Neural progenitor cell (in vitro differentiated cells): Measurements from ENCODE around the gene HABP4. TPM values are rescaled to one million over a fixed set of nuclear protein-coding genes. Genes with fewer than 3 reads are reported as not detected.

Experiments used
- DNase-seq: peaks from one replicate; pipeline ENCODE4 v3.0.0-alpha.2; 2016; ENCODE audit warnings: low spot score
- H2AFZ ChIP-seq: fragments of 200-600 bp; sonication (generic); replicated peaks from 2 replicates; pipeline ENCODE4 v1.6.1; 2016; ENCODE audit warnings: antibody characterized with exemption
- H3F3A ChIP-seq: fragments of 200-600 bp; sonication (generic); 2 replicates; pipeline ENCODE4 v1.6.1; 2016; ENCODE audit warnings: antibody characterized with exemption, low read depth
- H3K27ac ChIP-seq: fragments of 200-600 bp; sonication (generic); 2 replicates; pipeline ENCODE4 v1.5.1; 2016; ENCODE audit warnings: mild to moderate bottlenecking
- H3K27me3 ChIP-seq: fragments of 200-600 bp; sonication (generic); 2 replicates; pipeline ENCODE4 v1.6.1; 2016; ENCODE audit warnings: mild to moderate bottlenecking, moderate library complexity
- H3K36me3 ChIP-seq: fragments of 200-600 bp; sonication (generic); 2 replicates; pipeline ENCODE4 v1.5.1; 2016
- H3K4me1 ChIP-seq: fragments of 200-600 bp; sonication (generic); 2 replicates; pipeline ENCODE4 v1.6.1; 2016; ENCODE audit warnings: mixed run types
- H3K4me2 ChIP-seq: fragments of 200-600 bp; sonication (generic); 2 replicates; pipeline ENCODE4 v1.6.1; 2016
- H3K4me3 ChIP-seq: fragments of 200-600 bp; sonication (generic); 2 replicates; pipeline ENCODE4 v1.5.1; 2016
- H3K79me2 ChIP-seq: fragments of 200-600 bp; sonication (generic); 2 replicates; pipeline ENCODE4 v1.6.1; 2016; ENCODE audit warnings: low read depth
- H3K9ac ChIP-seq: fragments of 200-600 bp; sonication (generic); 2 replicates; pipeline ENCODE4 v1.6.1; 2016
- H3K9me3 ChIP-seq: fragments of 200-600 bp; sonication (generic); 2 replicates; pipeline ENCODE4 v1.5.1; 2016; ENCODE audit warnings: low read depth
- H4K20me1 ChIP-seq: fragments of 200-600 bp; sonication (generic); 2 replicates; pipeline ENCODE4 v1.6.1; 2016; ENCODE audit warnings: low read depth
- H3K27ac Mint-ChIP-seq: 3 replicates; pipeline ENCODE4 v1.8.0; 2021; ENCODE audit warnings: mixed read lengths
- H3K27me3 Mint-ChIP-seq: 2 replicates; pipeline ENCODE4 v1.8.0; 2022; ENCODE audit warnings: low read depth, mild to moderate bottlenecking, inconsistent platforms, moderate library complexity, mixed read lengths; ENCODE audit not compliant: insufficient read depth
- H3K36me3 Mint-ChIP-seq: 3 replicates; pipeline ENCODE4 v1.8.0; 2021; ENCODE audit warnings: mixed read lengths
- H3K4me1 Mint-ChIP-seq: 3 replicates; pipeline ENCODE4 v1.8.0; 2021; ENCODE audit warnings: mixed read lengths
- H3K4me3 Mint-ChIP-seq: 3 replicates; pipeline ENCODE4 v1.8.0; 2021; ENCODE audit warnings: mild to moderate bottlenecking, moderate library complexity, mixed read lengths
- H3K9me3 Mint-ChIP-seq: 3 replicates; pipeline ENCODE4 v1.8.0; 2020; ENCODE audit warnings: mixed read lengths
- CTCF ChIP-seq: fragments of 200-600 bp; sonication (generic); IDR thresholded peaks from 2 replicates; pipeline ENCODE4 v1.5.1; 2017; ENCODE audit warnings: antibody characterized with exemption, mild to moderate bottlenecking
- EZH2 ChIP-seq: fragments of 200-600 bp; sonication (generic); IDR thresholded peaks from 2 replicates; pipeline ENCODE4 v1.6.1; 2017; ENCODE audit warnings: antibody characterized with exemption, mild to moderate bottlenecking, moderate library complexity
- EZH2phosphoT487 ChIP-seq: fragments of 200-600 bp; sonication (generic); IDR thresholded peaks from 2 replicates; pipeline ENCODE4 v1.6.1; 2017; ENCODE audit warnings: antibody characterized with exemption
- total RNA-seq: library from RNA; depleted of rRNA; stranded (reverse); fragments of >200 nt; gene quantifications from 2 replicates; pipeline ENCODE4 v1.2.3, GENCODE V29; 2015; ENCODE audit warnings: low replicate concordance

HABP4 gene
- total RNA-seq, 1 donor from 2014 or later = 12.3 TPM

- peaks cover 8% of the 10 kb centered on the region for H3K36me3 ChIP-seq
- peaks cover 7% of the 10 kb centered on the region for H3K9me3 Mint-ChIP-seq
- no peaks in the 10 kb centered on the region for H3K9me3 ChIP-seq
- H3K27me3 ChIP-seq = no peaks in the 10 kb centered on the region
- H3K4me1 ChIP-seq = no peaks in the 10 kb centered on the region
- no peaks in the 10 kb centered on the region for H3K27me3 Mint-ChIP-seq
- no peaks in the 10 kb centered on the region for H3K79me2 ChIP-seq
- no peak overlapping the region for H3K4me3 ChIP-seq
- H3K4me3 Mint-ChIP-seq = no peak overlapping the region
- no peaks in the 10 kb centered on the region for H3F3A ChIP-seq
- peaks cover 23% of the 10 kb centered on the region for H3K36me3 Mint-ChIP-seq
- no peaks in the 10 kb centered on the region for H4K20me1 ChIP-seq
- H3K4me1 Mint-ChIP-seq = no peaks in the 10 kb centered on the region
- no peak overlapping the region for H3K4me2 ChIP-seq
- no peak overlapping the region for H2AFZ ChIP-seq
- TF ChIP-seq CTCF (no peak), EZH2phosphoT487 (no peak), EZH2 (no peak)
- no peak overlapping the region for H3K27ac ChIP-seq
- DNase-seq = no peak
- no peak overlapping the region for H3K9ac ChIP-seq
- no peak overlapping the region for H3K27ac Mint-ChIP-seq
Observed at GRCh38 chr9:96532173-96532572, 82.2 kb downstream of the HABP4 start.

GRCh38 chr9:96540106-96540505 is 90.1 kb downstream of the HABP4 start:
- Mint-ChIP-seq H3K27me3 (no peaks in the 10 kb centered on the region), H3K27ac (no peak overlapping the region), H3K9me3 (no peaks in the 10 kb centered on the region), H3K36me3 (peaks cover 3% of the 10 kb centered on the region), H3K4me3 (no peak overlapping the region), H3K4me1 (no peaks in the 10 kb centered on the region)
- Histone ChIP-seq H3K9me3 (no peaks in the 10 kb centered on the region), H3K4me2 (no peak overlapping the region), H3K79me2 (no peaks in the 10 kb centered on the region), H2AFZ (no peak overlapping the region), H3K4me3 (no peak overlapping the region), H3F3A (no peaks in the 10 kb centered on the region), H4K20me1 (no peaks in the 10 kb centered on the region), H3K9ac (no peak overlapping the region), H3K36me3 (no peaks in the 10 kb centered on the region), H3K4me1 (no peaks in the 10 kb centered on the region), H3K27me3 (no peaks in the 10 kb centered on the region), H3K27ac (no peak overlapping the region)
- TF ChIP-seq EZH2phosphoT487 (no peak), CTCF (no peak), EZH2 (no peak)
- DNase-seq = no peak

Other genes with a start within 250 kb of the HABP4 start
- gene HSD17B3, start 148.0 kb upstream of the HABP4 start, total RNA-seq = not detected in 2 replicates
- gene SLC35D2, start 66.5 kb upstream of the HABP4 start, total RNA-seq = 18.5 and 30.1 TPM in 2 replicates
- gene ZNF367, start 31.8 kb upstream of the HABP4 start, total RNA-seq = 14.6 and 18.0 TPM in 2 replicates
- gene CDC14B, start 169.7 kb downstream of the HABP4 start, total RNA-seq = 24.7 and 38.1 TPM in 2 replicates
- 4.2 and 5.1 TPM in 2 replicates for gene PRXL2C, start 205.1 kb downstream of the HABP4 start, total RNA-seq